Pancreas (tissue), 10 donors: ENCODE measurements around the gene IQGAP3. TPM values are rescaled to one million over a fixed set of nuclear protein-coding genes. Genes with fewer than 3 reads are reported as not detected.

Source experiments
- ATAC-seq, 4 donors: fragments of 200-7000 bp; cut with Tn5 transposase; one replicate each; pipeline versions ENCODE4 v1.8.0 to v1.9.1; 2020; ENCODE audit warnings: mild to moderate bottlenecking in 4 of 4, moderate library complexity in 4 of 4
- DNase-seq, 6 donors: peaks; one replicate each; pipeline ENCODE4 v3.0.0-alpha.2; 2020
- FAIRE-seq: peaks from 2 replicates; lab custom pipeline; 2012; peaks lifted over from hg19 to GRCh38; lab: Jason Lieb, UNC
- H3K27ac ChIP-seq, 4 donors: fragments of 200-600 bp; sonication (generic); 1 replicate in 3 of 4; 2 replicates in 1 of 4; pipeline versions ENCODE4 v1.5.0 to v1.8.0; 2020
- H3K27me3 ChIP-seq, 4 donors: fragments of 200-600 bp; one replicate each; pipeline ENCODE4 v1.8.0; 2021
- H3K36me3 ChIP-seq, 3 donors: fragments of 200-600 bp; sonication (generic) in 1 of 3; one replicate each; pipeline versions ENCODE4 v1.5.0 to v1.8.0; 2020 to 2021
- H3K4me1 ChIP-seq, 3 donors: fragments of 200-600 bp; one replicate each; pipeline ENCODE4 v1.8.0; 2021
- H3K4me3 ChIP-seq, 4 donors: fragments of 200-600 bp; sonication (generic) in 2 of 4; one replicate each; pipeline versions ENCODE4 v1.5.0 to v1.8.0; 2020 to 2021
- H3K9me3 ChIP-seq, 4 donors: fragments of 200-600 bp; one replicate each; pipeline ENCODE4 v1.8.0; 2021
- CTCF ChIP-seq, 4 donors: fragments of 200-600 bp; sonication (generic) in 3 of 4; IDR thresholded peaks; one replicate each; pipeline versions ENCODE4 v1.5.0 to v1.8.0; 2021; ENCODE audit warnings: antibody characterized with exemption in 4 of 4
- WGBS, 2 donors: extraction: QIAGEN DNeasy Blood & Tissue Kit; methylation state at CpG; one replicate each; pipeline ENCODE4 v1.1.7; 2013; 5-methylcytosine and 5-hydroxymethylcytosine counted together
- intact Hi-C, 3 donors: fragments of 100-400 bp; cut with DNase I; formaldehyde crosslinking; loops; one replicate each; pipeline versions ENCODE4 v1.11.1 to v1.14.2; 2022
- polyA plus RNA-seq, 2 donors: library from polyadenylated mRNA; stranded (reverse); fragments of 200-250 nt; gene quantifications; one replicate each; pipeline ENCODE4 v1.2.3, GENCODE V29; 2013
- total RNA-seq, 6 donors: library from RNA; stranded (reverse); fragmentation: NEBNext Ultra II Directional in 4 of 6; extraction: Animal tissue kit (Norgen Biotek cat#: 25700) in 4 of 6; gene quantifications; one replicate each; pipeline versions ENCODE4 v1.2.1 to v1.2.4, GENCODE V29; 2021 to 2023
- donor health status: healthy with polysubstance abuse.
- donor health status: DM: no; HTN: no; CAD: no; lungs with moderate emphysema.
- donor health status: DM: no; HTN: no; CAD: no.
- donor health status: control.
- donor health status: control.
- donor health status: Bipolar disorder and iron deficiency.
- donor health status: DM: yes; HTN: yes; CAD: no.
- donor health status: DM: no; HTN: no; CAD: no.
- donor health status: DM: no; HTN: no; CAD: no.
- donor health status: DM: yes; HTN: yes; CAD: no.

The IQGAP3 gene
- total and polyA plus RNA-seq, 8 donors = 0.02 to 0.90 (median 0.23) TPM; not detected in 1

- FAIRE-seq (no peak), DNase-seq (no peak), ATAC-seq (no peak)
- H3K4me1 ChIP-seq = no peaks in the 10 kb centered on the region
- no peak overlapping the region for H3K4me3 ChIP-seq
- intact Hi-C loops = no loop called here
- no peaks in the 10 kb centered on the region for H3K9me3 ChIP-seq
- WGBS, 2 donors = 92 to 95% methylated on average over 12 of the region's 12 CpGs
- no peaks in the 10 kb centered on the region for H3K27me3 ChIP-seq
- H3K36me3 ChIP-seq = no peaks in the 10 kb centered on the region
- TF ChIP-seq CTCF (IDR thresholded peaks at IDR 0.05) = no peak
- H3K27ac ChIP-seq = no peak overlapping the region
Observed at GRCh38 chr1:156534424-156535060, 37.8 kb downstream of the IQGAP3 start.

- 84 to 90% methylated on average over 11 of the region's 11 CpGs for WGBS, 2 donors
- intact Hi-C loops = no loop called here
- no peak for ATAC-seq
- no peaks in the 10 kb centered on the region for H3K27me3 ChIP-seq
- H3K27ac ChIP-seq = no peak overlapping the region
- no peak for TF ChIP-seq CTCF (IDR thresholded peaks at IDR 0.05)
- DNase-seq = no peak
- no peak for FAIRE-seq
- no peaks in the 10 kb centered on the region for H3K36me3 ChIP-seq
- no peak overlapping the region for H3K4me3 ChIP-seq
- no peaks in the 10 kb centered on the region for H3K4me1 ChIP-seq
- no peaks in the 10 kb centered on the region for H3K9me3 ChIP-seq
Observed at GRCh38 chr1:156533568-156534220, 38.7 kb downstream of the IQGAP3 start.

GRCh38 chr1:156532374-156532773, 40.0 kb downstream of the IQGAP3 start:
- Histone ChIP-seq H3K27ac (no peak overlapping the region), H3K4me1 (no peaks in the 10 kb centered on the region), H3K27me3 (no peaks in the 10 kb centered on the region), H3K36me3 (no peaks in the 10 kb centered on the region), H3K9me3 (no peaks in the 10 kb centered on the region), H3K4me3 (no peak overlapping the region)
- ATAC-seq (no peak), DNase-seq (no peak), FAIRE-seq (no peak)
- no peak for TF ChIP-seq CTCF (IDR thresholded peaks at IDR 0.05)
- WGBS, 2 donors = 84% methylated on average over 4 of the region's 4 CpGs
- intact Hi-C loops = no loop called here

- Histone ChIP-seq H3K27me3 (no peaks in the 10 kb centered on the region), H3K9me3 (no peaks in the 10 kb centered on the region), H3K4me3 (no peak overlapping the region), H3K4me1 (no peaks in the 10 kb centered on the region), H3K27ac (no peak overlapping the region), H3K36me3 (no peaks in the 10 kb centered on the region)
- FAIRE-seq (no peak), ATAC-seq (no peak), DNase-seq (peak in 1 of 6 donors; percentile 44)
- no peak for TF ChIP-seq CTCF (IDR thresholded peaks at IDR 0.05)
- WGBS, 2 donors = 94 to 97% methylated on average over 18 of the region's 18 CpGs
- intact Hi-C loops = no loop called here
Observed at GRCh38 chr1:156530006-156530405, 42.4 kb downstream of the IQGAP3 start.

DNA sequence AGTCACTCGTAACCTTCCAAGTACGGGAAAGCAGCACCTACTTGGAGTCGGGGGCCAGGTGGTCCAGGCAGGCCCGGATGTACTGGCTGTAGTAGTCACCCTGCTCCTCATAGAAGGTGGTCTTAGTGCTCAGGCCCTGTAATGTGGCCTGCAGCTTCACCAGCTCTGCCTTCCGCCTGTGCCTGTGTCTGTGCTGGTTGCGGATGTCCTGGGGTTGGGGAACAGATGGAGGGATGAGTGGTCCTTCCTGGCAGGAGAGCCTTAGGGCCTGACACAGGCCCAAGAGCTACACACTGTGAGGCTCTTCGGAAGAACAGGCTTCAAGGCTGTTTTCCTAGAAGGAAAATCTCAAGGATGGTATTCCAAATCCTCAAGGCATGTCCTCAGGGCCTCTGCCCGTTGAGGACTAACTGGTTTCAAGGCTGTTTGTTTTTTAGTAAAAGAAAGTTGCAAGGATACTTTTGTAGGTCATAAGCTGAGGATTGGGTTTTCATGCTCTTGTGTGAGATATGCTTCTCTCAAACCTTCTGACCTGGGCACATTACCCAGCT, 43.4 kb downstream of the IQGAP3 start:
- no peaks in the 10 kb centered on the region for H3K4me1 ChIP-seq
- FAIRE-seq (no peak), ATAC-seq (no peak), DNase-seq (peak in 1 of 6 donors; percentile 28)
- no peaks in the 10 kb centered on the region for H3K36me3 ChIP-seq
- no peak overlapping the region for H3K27ac ChIP-seq
- no peaks in the 10 kb centered on the region for H3K27me3 ChIP-seq
- H3K9me3 ChIP-seq = no peaks in the 10 kb centered on the region
- TF ChIP-seq CTCF (IDR thresholded peaks at IDR 0.05) = no peak
- intact Hi-C loops = no loop called here
- no peak overlapping the region for H3K4me3 ChIP-seq
- WGBS, 2 donors = 84 to 90% methylated on average over 8 of the region's 8 CpGs
